H1 (cell line): Measurements from ENCODE around the gene PYGB.

Experiments used
- CTCF ChIP-seq, 3 experiments: IDR thresholded peaks; 1 replicate in 2 of 3; 2 replicates in 1 of 3; pipeline versions ENCODE4 v1.5.1 to v1.6.1; 2011; ENCODE audit warnings: low read length in 3 of 3, mild to moderate bottlenecking in 3 of 3, inconsistent platforms in 2 of 3, low read depth in 1 of 3, moderate library complexity in 1 of 3; ENCODE audit not compliant: insufficient read depth in 1 of 3; ENCODE audit errors: control extremely low read depth in 1 of 3
- GTF2F1 ChIP-seq: IDR thresholded peaks from 2 replicates; pipeline ENCODE4 v1.6.1; 2012; ENCODE audit warnings: low read depth, low read length, improper control_type of control experiment, borderline replicate concordance
- PHF8 ChIP-seq: fragments of 200-600 bp; sonication (generic); conservative IDR thresholded peaks from 2 replicates; pipeline ENCODE4 v1.7.1; 2012; ENCODE audit warnings: low read depth, mild to moderate bottlenecking, inconsistent platforms, low read length, moderate library complexity

GRCh38 chr20:25219365-25219764, 28.5 kb upstream of the PYGB start:
- TF ChIP-seq GTF2F1, result no peak
- no peak for TF ChIP-seq CTCF (IDR thresholded peaks at IDR 0.05; ENCODE audit: control extremely low read depth in 1 of 3, insufficient read depth in 1 of 3, low read depth in 1 of 3, low read length in 3 of 3)
- TF ChIP-seq PHF8, result no peak
